Measurements from ENCODE around the gene PTH2. TPM values are rescaled to one million over a fixed set of nuclear protein-coding genes. Genes with fewer than 3 reads are reported as not detected.
A peak's percentile ranks its signal among the peaks of the same experiment; 100 is the strongest.

PTH2 gene
- total and polyA plus RNA-seq, 10 of the 15 experiments (the other 5 are each of a cell fraction or from before 2014, with no cell fraction given), result not detected

- TF ChIP-seq, protein P1, sequence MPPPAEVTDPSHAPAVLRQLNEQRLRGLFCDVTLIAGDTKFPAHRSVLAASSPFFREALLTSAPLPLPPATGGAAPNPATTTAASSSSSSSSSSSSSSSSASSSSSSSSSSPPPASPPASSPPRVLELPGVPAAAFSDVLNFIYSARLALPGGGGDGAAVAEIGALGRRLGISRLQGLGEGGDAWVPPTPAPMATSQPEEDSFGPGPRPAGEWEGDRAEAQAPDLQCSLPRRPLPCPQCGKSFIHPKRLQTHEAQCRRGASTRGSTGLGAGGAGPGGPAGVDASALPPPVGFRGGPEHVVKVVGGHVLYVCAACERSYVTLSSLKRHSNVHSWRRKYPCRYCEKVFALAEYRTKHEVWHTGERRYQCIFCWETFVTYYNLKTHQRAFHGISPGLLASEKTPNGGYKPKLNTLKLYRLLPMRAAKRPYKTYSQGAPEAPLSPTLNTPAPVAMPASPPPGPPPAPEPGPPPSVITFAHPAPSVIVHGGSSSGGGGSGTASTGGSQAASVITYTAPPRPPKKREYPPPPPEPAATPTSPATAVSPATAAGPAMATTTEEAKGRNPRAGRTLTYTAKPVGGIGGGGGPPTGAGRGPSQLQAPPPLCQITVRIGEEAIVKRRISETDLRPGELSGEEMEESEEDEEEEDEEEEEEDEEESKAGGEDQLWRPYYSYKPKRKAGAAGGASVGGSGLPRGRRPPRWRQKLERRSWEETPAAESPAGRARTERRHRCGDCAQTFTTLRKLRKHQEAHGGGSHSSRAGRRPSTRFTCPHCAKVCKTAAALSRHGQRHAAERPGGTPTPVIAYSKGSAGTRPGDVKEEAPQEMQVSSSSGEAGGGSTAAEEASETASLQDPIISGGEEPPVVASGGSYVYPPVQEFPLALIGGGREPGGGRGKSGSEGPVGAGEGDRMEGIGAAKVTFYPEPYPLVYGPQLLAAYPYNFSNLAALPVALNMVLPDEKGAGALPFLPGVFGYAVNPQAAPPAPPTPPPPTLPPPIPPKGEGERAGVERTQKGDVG (CRISPR knock-in tag; IDR thresholded peaks at IDR 0.05), result no peak
- TF ChIP-seq ZZZ3 (IDR thresholded peaks at IDR 0.05; ENCODE audit: control insufficient read depth, insufficient read length, low read depth) (no peak), DPF2 (IDR thresholded peaks at IDR 0.05) (peak; percentile 99), BACH1 (IDR thresholded peaks at IDR 0.05; ENCODE audit: borderline replicate concordance) (peak; percentile 84; the same call in 1 of the 2 replicates), POU2F2 (IDR thresholded peaks at IDR 0.05; ENCODE audit: borderline replicate concordance, low read depth, low read length) (peak; percentile 94; the same call in 2 of the 3 replicates), NFYA (IDR thresholded peaks at IDR 0.05; ENCODE audit: borderline replicate concordance, low read depth, low read length) (no peak), E4F1 (IDR thresholded peaks at IDR 0.05; ENCODE audit: borderline replicate concordance, partially characterized antibody) (no peak), MEF2B (IDR thresholded peaks at IDR 0.05; ENCODE audit: partially characterized antibody, poor library complexity, severe bottlenecking) (peak; percentile 99), ZNF384 (IDR thresholded peaks at IDR 0.05; ENCODE audit: borderline replicate concordance, low read depth, low read length) (no peak), ZNF622 (IDR thresholded peaks at IDR 0.05) (no peak), SRF (IDR thresholded peaks at IDR 0.05; ENCODE audit: low read depth in 2 of 2, low read length in 2 of 2) (no peak), FOS (IDR thresholded peaks at IDR 0.05; ENCODE audit: borderline replicate concordance, extremely low read depth, insufficient read length) (no peak), TCF3 (IDR thresholded peaks at IDR 0.05; ENCODE audit: borderline replicate concordance, insufficient read depth, low read depth, low read length) (peak; percentile 82), WRNIP1 (IDR thresholded peaks at IDR 0.05; ENCODE audit: borderline replicate concordance, low read depth, low read length) (no peak), KLF5 (IDR thresholded peaks at IDR 0.05; ENCODE audit: partially characterized antibody) (no peak), NBN (IDR thresholded peaks at IDR 0.05) (peak; percentile 93), PKNOX1 (IDR thresholded peaks at IDR 0.05) (no peak; the same call in 1 of the 2 replicates), PAX8 (IDR thresholded peaks at IDR 0.05) (no peak), RELA (IDR thresholded peaks at IDR 0.05; ENCODE audit: borderline replicate concordance, partially characterized antibody) (peak; percentile 41), ETV6 (conservative IDR thresholded peaks at IDR 0.05 in 1 of 2, IDR thresholded peaks at IDR 0.05 in 1 of 2; ENCODE audit: borderline replicate concordance in 1 of 2, low read depth in 1 of 2) (no peak)
- TF ChIP-seq, protein P2, sequence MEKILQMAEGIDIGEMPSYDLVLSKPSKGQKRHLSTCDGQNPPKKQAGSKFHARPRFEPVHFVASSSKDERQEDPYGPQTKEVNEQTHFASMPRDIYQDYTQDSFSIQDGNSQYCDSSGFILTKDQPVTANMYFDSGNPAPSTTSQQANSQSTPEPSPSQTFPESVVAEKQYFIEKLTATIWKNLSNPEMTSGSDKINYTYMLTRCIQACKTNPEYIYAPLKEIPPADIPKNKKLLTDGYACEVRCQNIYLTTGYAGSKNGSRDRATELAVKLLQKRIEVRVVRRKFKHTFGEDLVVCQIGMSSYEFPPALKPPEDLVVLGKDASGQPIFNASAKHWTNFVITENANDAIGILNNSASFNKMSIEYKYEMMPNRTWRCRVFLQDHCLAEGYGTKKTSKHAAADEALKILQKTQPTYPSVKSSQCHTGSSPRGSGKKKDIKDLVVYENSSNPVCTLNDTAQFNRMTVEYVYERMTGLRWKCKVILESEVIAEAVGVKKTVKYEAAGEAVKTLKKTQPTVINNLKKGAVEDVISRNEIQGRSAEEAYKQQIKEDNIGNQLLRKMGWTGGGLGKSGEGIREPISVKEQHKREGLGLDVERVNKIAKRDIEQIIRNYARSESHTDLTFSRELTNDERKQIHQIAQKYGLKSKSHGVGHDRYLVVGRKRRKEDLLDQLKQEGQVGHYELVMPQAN (conservative IDR thresholded peaks at IDR 0.05), result no peak
Measured at GRCh38 chr19:49415102-49415809, 8.0 kb downstream of the PTH2 start (continued).

Data from GM12878 (cell line).